Type B pancreatic cell (in vitro differentiated cells): ENCODE measurements around the gene CXCR1. TPM values are rescaled to one million over a fixed set of nuclear protein-coding genes. Genes with fewer than 3 reads are reported as not detected.
A peak's percentile ranks its signal among the peaks of the same experiment; 100 is the strongest.

ENCODE experiments used
- DNase-seq: peaks from one replicate; pipeline ENCODE4 v3.0.0; 2021; ENCODE audit warnings: mixed read lengths; ENCODE audit not compliant: unreplicated experiment; ENCODE audit errors: extremely low spot score
- H3K27ac Mint-ChIP-seq: 2 replicates; pipeline ENCODE4 v1.8.0; 2021; ENCODE audit warnings: mild to moderate bottlenecking, mixed read lengths
- H3K27me3 Mint-ChIP-seq: 2 replicates; pipeline ENCODE4 v1.8.0; 2021; ENCODE audit warnings: mixed read lengths
- H3K36me3 Mint-ChIP-seq: 2 replicates; pipeline ENCODE4 v1.8.0; 2021; ENCODE audit warnings: mixed read lengths
- H3K4me1 Mint-ChIP-seq: one replicate; pipeline ENCODE4 v1.8.0; 2021; ENCODE audit warnings: mixed read lengths; ENCODE audit not compliant: unreplicated experiment
- H3K4me3 Mint-ChIP-seq: 2 replicates; pipeline ENCODE4 v1.8.0; 2021; ENCODE audit warnings: mild to moderate bottlenecking, mixed read lengths
- H3K9me3 Mint-ChIP-seq: 2 replicates; pipeline ENCODE4 v1.8.0; 2021; ENCODE audit warnings: mixed read lengths
- long read RNA-seq: library from polyadenylated mRNA; unstranded; transcript quantifications from one replicate; pipeline ENCODE4 v2.0.0, GENCODE V29; 2020
- total RNA-seq: library from RNA; stranded (reverse); gene quantifications from 2 replicates; pipeline ENCODE4 v1.2.1, GENCODE V29; 2021; ENCODE audit warnings: low replicate concordance
- TF ChIP-seq, protein P1 (sequence below): fragments of 200-600 bp; sonication (generic); conservative IDR thresholded peaks from 2 replicates; pipeline ENCODE4 v1.5.0; 2021; ENCODE audit warnings: antibody characterized with exemption, mild to moderate bottlenecking

CXCR1 gene
- not detected in 2 replicates for total RNA-seq
- long read RNA-seq = 0 reads

DNA sequence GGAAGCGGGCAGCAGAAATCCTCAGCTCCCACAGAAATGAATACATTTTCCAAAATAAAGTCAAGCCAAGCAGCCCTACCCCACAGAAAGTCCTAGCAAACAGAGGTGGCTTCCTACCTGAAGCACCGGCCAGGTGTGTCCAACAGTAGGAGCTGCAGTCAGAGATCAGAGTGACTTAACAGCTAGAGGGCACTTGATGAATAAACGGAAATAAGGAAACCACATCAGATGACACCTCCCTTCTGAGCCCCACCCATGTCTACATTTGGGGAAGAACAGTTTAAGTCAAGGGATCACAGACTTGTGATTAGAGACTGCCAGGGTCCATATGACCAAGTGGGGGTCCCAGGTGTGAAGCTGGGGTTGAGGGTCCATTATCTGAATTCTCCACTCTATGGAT is at the start of gene CXCR1:
Gene CXCR1 (minus strand): TSS at position 172 of the 400 bp plus-strand sequence. CDS start 1,751 bp downstream, outside the sequence.
- H3K4me3 Mint-ChIP-seq = no peak within 1 kb of the TSS
- no peaks in the 10 kb centered on the region for H3K9me3 Mint-ChIP-seq
- TF ChIP-seq, protein P1, sequence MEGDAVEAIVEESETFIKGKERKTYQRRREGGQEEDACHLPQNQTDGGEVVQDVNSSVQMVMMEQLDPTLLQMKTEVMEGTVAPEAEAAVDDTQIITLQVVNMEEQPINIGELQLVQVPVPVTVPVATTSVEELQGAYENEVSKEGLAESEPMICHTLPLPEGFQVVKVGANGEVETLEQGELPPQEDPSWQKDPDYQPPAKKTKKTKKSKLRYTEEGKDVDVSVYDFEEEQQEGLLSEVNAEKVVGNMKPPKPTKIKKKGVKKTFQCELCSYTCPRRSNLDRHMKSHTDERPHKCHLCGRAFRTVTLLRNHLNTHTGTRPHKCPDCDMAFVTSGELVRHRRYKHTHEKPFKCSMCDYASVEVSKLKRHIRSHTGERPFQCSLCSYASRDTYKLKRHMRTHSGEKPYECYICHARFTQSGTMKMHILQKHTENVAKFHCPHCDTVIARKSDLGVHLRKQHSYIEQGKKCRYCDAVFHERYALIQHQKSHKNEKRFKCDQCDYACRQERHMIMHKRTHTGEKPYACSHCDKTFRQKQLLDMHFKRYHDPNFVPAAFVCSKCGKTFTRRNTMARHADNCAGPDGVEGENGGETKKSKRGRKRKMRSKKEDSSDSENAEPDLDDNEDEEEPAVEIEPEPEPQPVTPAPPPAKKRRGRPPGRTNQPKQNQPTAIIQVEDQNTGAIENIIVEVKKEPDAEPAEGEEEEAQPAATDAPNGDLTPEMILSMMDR = no peak
- peaks cover 46% of the 10 kb centered on the region for H3K27me3 Mint-ChIP-seq
- no peaks in the 10 kb centered on the region for H3K4me1 Mint-ChIP-seq
- no peak for DNase-seq
- no peaks in the 10 kb centered on the region for H3K36me3 Mint-ChIP-seq
- no peak within 1 kb of the TSS for H3K27ac Mint-ChIP-seq

DNA sequence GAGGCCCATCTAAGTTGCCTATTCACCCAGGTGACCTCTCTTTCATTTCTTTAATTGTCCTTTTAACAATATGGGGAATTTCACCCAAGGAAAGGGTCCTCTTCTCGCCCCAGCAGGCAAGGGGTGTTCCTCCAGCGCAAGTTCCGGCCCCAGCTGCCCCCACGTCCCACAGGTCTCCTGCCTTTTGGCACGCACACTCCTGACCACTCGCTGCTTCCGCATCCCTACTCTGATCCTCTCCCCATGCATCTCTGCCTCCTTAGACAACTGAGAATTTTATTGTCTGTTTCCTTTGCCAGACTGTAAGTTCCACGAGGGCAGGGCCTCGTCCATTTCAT is 49.5 kb upstream of the CXCR1 start:
- peaks cover 11% of the 10 kb centered on the region for H3K27me3 Mint-ChIP-seq
- peaks cover 4% of the 10 kb centered on the region for H3K36me3 Mint-ChIP-seq
- H3K9me3 Mint-ChIP-seq = no peaks in the 10 kb centered on the region
- TF ChIP-seq, protein P1 = no peak
- peaks cover 31% of the 10 kb centered on the region for H3K4me1 Mint-ChIP-seq
- peak overlapping the region; percentile 95 for H3K27ac Mint-ChIP-seq
- peak overlapping the region; percentile 95 for H3K4me3 Mint-ChIP-seq
- DNase-seq = no peak

DNA sequence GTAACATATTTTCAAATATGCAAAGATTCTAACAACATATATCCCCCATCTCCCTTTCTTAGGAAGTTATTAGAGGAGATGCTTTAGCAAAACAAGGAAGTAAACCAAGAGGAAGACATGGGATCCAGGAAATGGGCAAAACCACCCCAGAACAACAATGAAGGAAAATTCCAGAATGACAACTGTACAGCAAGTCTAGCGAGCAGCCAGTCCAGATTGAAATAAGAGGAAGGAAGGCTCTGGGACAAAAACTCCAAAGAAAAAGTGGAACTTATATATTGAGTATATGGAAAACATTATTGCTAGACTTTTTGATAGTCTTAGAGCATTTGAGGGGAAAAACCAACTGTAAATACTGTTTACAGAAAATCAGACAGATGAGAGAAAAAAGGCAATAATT is 47.4 kb upstream of the CXCR1 start:
- DNase-seq = no peak
- Mint-ChIP-seq H3K4me1 (peaks cover 11% of the 10 kb centered on the region), H3K27ac (no peak overlapping the region), H3K27me3 (peaks cover 21% of the 10 kb centered on the region), H3K36me3 (no peaks in the 10 kb centered on the region), H3K9me3 (no peaks in the 10 kb centered on the region), H3K4me3 (no peak overlapping the region)
- TF ChIP-seq, protein P1 = no peak

DNA sequence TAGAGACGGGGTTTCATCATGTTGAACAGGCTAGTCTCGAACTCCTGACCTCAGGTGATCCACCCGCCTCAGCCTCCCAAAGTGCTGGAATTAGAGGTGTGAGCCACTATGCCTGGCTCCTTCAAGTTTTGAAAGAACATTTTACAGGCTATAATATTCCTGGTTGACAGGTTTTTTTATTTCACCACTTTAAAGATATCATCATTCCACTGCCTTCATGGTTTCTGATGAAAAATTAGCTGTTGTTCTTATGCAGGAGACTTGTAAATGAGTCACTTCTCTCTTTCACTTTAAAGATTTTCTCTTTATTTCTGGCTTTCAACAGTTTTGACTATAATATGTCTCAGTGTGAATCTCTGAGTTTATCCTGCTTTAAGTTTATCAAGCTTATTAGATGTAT is 42.3 kb upstream of the CXCR1 start:
- DNase-seq = no peak
- no peaks in the 10 kb centered on the region for H3K4me1 Mint-ChIP-seq
- no peak overlapping the region for H3K27ac Mint-ChIP-seq
- H3K4me3 Mint-ChIP-seq = no peak overlapping the region
- H3K9me3 Mint-ChIP-seq = no peaks in the 10 kb centered on the region
- TF ChIP-seq, protein P1 = no peak
- H3K27me3 Mint-ChIP-seq = peaks cover 21% of the 10 kb centered on the region
- no peaks in the 10 kb centered on the region for H3K36me3 Mint-ChIP-seq

DNA sequence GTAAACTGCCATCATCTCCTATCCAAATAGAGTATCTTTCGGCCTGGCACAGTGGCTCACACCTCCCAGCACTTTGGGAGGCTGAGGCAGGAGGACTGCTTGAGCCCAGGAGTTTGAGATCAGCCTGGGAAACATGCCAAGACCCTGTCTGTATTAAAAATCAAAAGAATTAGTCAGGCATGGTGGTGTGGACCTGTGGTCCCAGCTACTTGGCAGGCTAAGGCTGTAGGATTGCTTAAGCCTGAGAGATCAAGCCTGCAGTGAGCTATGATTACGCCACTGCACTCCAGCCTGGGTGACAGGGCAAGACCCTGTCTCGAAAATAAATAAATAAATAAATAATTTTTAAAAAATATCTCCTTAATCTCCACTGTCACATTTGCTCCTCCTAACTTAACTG is 35.5 kb upstream of the CXCR1 start:
- DNase-seq = no peak
- Mint-ChIP-seq H3K36me3 (no peaks in the 10 kb centered on the region), H3K4me3 (no peak overlapping the region), H3K4me1 (no peaks in the 10 kb centered on the region), H3K9me3 (no peaks in the 10 kb centered on the region), H3K27ac (no peak overlapping the region), H3K27me3 (peaks cover 15% of the 10 kb centered on the region)
- TF ChIP-seq, protein P1 = no peak

DNA sequence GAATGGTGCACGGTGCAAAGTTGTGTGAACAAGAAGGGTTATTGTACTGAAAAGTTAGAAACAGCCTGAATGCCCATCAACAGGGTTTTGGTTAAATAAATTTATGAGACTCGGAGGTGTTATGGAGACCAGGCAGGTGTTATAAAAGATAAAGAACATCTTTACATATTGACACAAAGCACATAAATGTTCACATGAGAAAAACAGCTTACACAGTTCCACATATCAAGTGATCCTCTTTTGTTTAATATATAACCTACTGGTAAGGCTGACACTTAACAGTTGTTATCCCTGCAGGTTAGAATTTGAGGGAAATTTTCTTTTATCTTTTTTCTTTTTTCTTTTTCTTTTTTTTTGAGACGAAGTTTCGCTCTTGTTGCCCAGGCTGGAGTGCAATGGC is 30.2 kb upstream of the CXCR1 start:
- Mint-ChIP-seq H3K9me3 (no peaks in the 10 kb centered on the region), H3K36me3 (no peaks in the 10 kb centered on the region), H3K27me3 (peaks cover 15% of the 10 kb centered on the region), H3K4me1 (no peaks in the 10 kb centered on the region), H3K4me3 (no peak overlapping the region), H3K27ac (no peak overlapping the region)
- no peak for DNase-seq
- TF ChIP-seq, protein P1 = no peak
